Neural cell (in vitro differentiated cells): ENCODE data around the gene ANKS1B. TPM values are rescaled to one million over a fixed set of nuclear protein-coding genes. Genes with fewer than 3 reads are reported as not detected.
A peak's percentile ranks its signal among the peaks of the same experiment; 100 is the strongest.

Source experiments
- H2AFZ ChIP-seq: fragments of 200-600, 300-800 bp; sonication (generic), shearing (Covaris generic); 2 replicates; pipeline ENCODE4 v1.6.0; 2014; ENCODE audit warnings: low read depth, mild to moderate bottlenecking, antibody characterized with exemption, low read length, moderate library complexity
- H3F3A ChIP-seq: fragments of 200-600 bp; shearing (Covaris generic); 2 replicates; pipeline ENCODE4 v1.6.1; 2016; ENCODE audit warnings: mild to moderate bottlenecking, moderate library complexity, mixed read lengths, antibody characterized with exemption, low read length; ENCODE audit not compliant: insufficient read depth, poor library complexity, severe bottlenecking
- H3K27ac ChIP-seq: fragments of 200-600, 300-800 bp; sonication (generic), shearing (Covaris generic); 2 replicates; pipeline ENCODE4 v1.5.1; 2014; ENCODE audit warnings: mild to moderate bottlenecking, low read length, moderate library complexity
- H3K27me3 ChIP-seq: fragments of 300-800, 200-600 bp; sonication (generic), shearing (Covaris generic); 2 replicates; pipeline ENCODE4 v1.6.0; 2014; ENCODE audit warnings: mild to moderate bottlenecking, low read depth, low read length, moderate library complexity; ENCODE audit not compliant: insufficient read depth
- H3K36me3 ChIP-seq: fragments of 300-800, 200-600 bp; sonication (generic), shearing (Covaris generic); 2 replicates; pipeline ENCODE4 v1.5.1; 2014; ENCODE audit warnings: mild to moderate bottlenecking, antibody characterized with exemption, low read length, moderate library complexity; ENCODE audit not compliant: insufficient read depth
- H3K4me2 ChIP-seq: fragments of 300-800, 200-600 bp; sonication (generic), shearing (Covaris generic); 2 replicates; pipeline ENCODE4 v1.6.0; 2014; ENCODE audit warnings: mild to moderate bottlenecking, low read length
- H3K4me3 ChIP-seq: fragments of 300-800, 200-600 bp; sonication (generic), shearing (Covaris generic); 2 replicates; pipeline ENCODE4 v1.5.1; 2014; ENCODE audit warnings: mild to moderate bottlenecking, low read length, moderate library complexity
- H3K79me2 ChIP-seq: fragments of 200-600 bp; shearing (Covaris generic); replicated peaks from 2 replicates; pipeline ENCODE4 v1.6.0; 2014; ENCODE audit warnings: mild to moderate bottlenecking, low read length, moderate library complexity; ENCODE audit not compliant: insufficient read depth
- H3K9ac ChIP-seq: fragments of 300-800, 200-600 bp; sonication (generic), shearing (Covaris generic); 2 replicates; pipeline ENCODE4 v1.6.1; 2016; ENCODE audit warnings: mild to moderate bottlenecking, low read length, mixed read lengths
- H3K9me2 ChIP-seq: fragments of 200-600 bp; shearing (Covaris generic); 2 replicates; pipeline ENCODE4 v1.6.1; 2016; ENCODE audit warnings: mild to moderate bottlenecking, low read length, mixed read lengths; ENCODE audit not compliant: insufficient read depth
- H3K9me3 ChIP-seq: fragments of 200-600, 300-800 bp; sonication (generic), shearing (Covaris generic); 2 replicates; pipeline ENCODE4 v1.6.1; 2016; ENCODE audit warnings: mild to moderate bottlenecking, mixed run types, low read length, moderate library complexity, mixed read lengths
- H4K20me1 ChIP-seq: fragments of 200-600 bp; shearing (Covaris generic); 2 replicates; pipeline ENCODE4 v1.6.1; 2016; ENCODE audit warnings: mild to moderate bottlenecking, mixed run types; ENCODE audit not compliant: insufficient read depth
- CTCF ChIP-seq: fragments of 450-650 bp; IDR thresholded peaks from 2 replicates; pipeline ENCODE4 v1.5.1; 2014; ENCODE audit warnings: antibody characterized with exemption, mild to moderate bottlenecking, moderate library complexity; ENCODE audit not compliant: poor library complexity, severe bottlenecking
- EP300 ChIP-seq: fragments of 450-650 bp; conservative IDR thresholded peaks from 2 replicates; pipeline ENCODE4 v1.6.1; 2014; ENCODE audit warnings: antibody characterized with exemption, mild to moderate bottlenecking, moderate library complexity; ENCODE audit not compliant: poor library complexity, severe bottlenecking
- MXI1 ChIP-seq: fragments of 450-650 bp; conservative IDR thresholded peaks from 2 replicates; pipeline ENCODE4 v1.6.1; 2014; ENCODE audit warnings: antibody characterized with exemption, mild to moderate bottlenecking; ENCODE audit not compliant: poor library complexity, severe bottlenecking
- POLR2AphosphoS5 ChIP-seq: IDR thresholded peaks from 2 replicates; pipeline ENCODE4 v1.6.1; 2012
- REST ChIP-seq: IDR thresholded peaks from 2 replicates; pipeline ENCODE4 v1.6.1; 2012; ENCODE audit warnings: borderline replicate concordance
- polyA plus RNA-seq: library from polyadenylated mRNA; depleted of rRNA; stranded (reverse); fragments of >200 nt; gene quantifications from 2 replicates; pipeline ENCODE4 v1.2.3, GENCODE V29; 2014

Gene ANKS1B
- polyA plus RNA-seq, 1 donor from 2014 or later, result 65.6 TPM

- peak overlapping the region; percentile 5 for H3K4me3 ChIP-seq
- H3K27me3 ChIP-seq, result no peaks in the 10 kb centered on the region
These were observed 725.4 kb downstream of the ANKS1B start for GRCh38 chr12:99259040-99259934.

GRCh38 chr12:99257672-99258071 lies 727.1 kb downstream of the ANKS1B start:
- H3K4me3 ChIP-seq, result no peak overlapping the region
- no peak overlapping the region for H3K9ac ChIP-seq
- H2AFZ ChIP-seq, result no peak overlapping the region
- no peaks in the 10 kb centered on the region for H3F3A ChIP-seq
- no peak overlapping the region for H3K27ac ChIP-seq
- H3K4me2 ChIP-seq, result no peak overlapping the region
- no peaks in the 10 kb centered on the region for H3K79me2 ChIP-seq
- H3K27me3 ChIP-seq, result no peaks in the 10 kb centered on the region
- no peaks in the 10 kb centered on the region for H4K20me1 ChIP-seq
- no peaks in the 10 kb centered on the region for H3K9me2 ChIP-seq
- H3K36me3 ChIP-seq, result no peaks in the 10 kb centered on the region
- TF ChIP-seq REST, result peak; percentile 91
- TF ChIP-seq POLR2AphosphoS5, result peak; percentile 25
- TF ChIP-seq CTCF, result no peak
- no peaks in the 10 kb centered on the region for H3K9me3 ChIP-seq

More at GRCh38 chr12:99259040-99259934, 725.4 kb downstream of the ANKS1B start:
- Histone ChIP-seq H4K20me1 (no peaks in the 10 kb centered on the region), H3K9ac (no peak overlapping the region), H3K79me2 (no peaks in the 10 kb centered on the region), H3K36me3 (no peaks in the 10 kb centered on the region), H3K27ac (peak overlapping the region; percentile 25), H3K9me3 (no peaks in the 10 kb centered on the region), H3K9me2 (no peaks in the 10 kb centered on the region), H2AFZ (no peak overlapping the region), H3F3A (no peaks in the 10 kb centered on the region), H3K4me2 (no peak overlapping the region)
- TF ChIP-seq POLR2AphosphoS5 (no peak), CTCF (no peak), MXI1 (no peak), EP300 (peak; percentile 31)
